ENCODE data around the gene KRTAP15-1.

KRTAP15-1 gene

DNA sequence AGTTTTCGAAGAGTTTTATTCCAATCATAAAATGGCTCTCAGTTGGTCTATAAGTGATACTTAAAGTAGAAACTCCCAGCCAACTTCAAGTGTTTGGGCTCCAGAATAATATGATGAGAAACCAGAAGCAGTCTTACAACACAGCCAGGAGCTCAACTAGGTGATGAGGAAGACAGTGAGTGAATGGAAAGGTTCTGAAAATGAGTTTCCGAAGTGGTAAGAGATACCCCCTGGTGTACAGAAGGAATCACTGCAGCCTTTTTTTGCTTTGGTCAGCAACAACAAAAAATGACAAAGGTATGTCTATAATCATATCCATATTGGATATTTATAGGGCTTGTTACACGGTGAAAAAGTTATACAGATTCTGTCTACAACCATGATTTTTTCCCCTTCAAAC lies 23.6 kb downstream of the KRTAP15-1 start:
- DNase-seq (ENCODE audit: low read depth in 1 of 2, low spot score in 1 of 2) = no peak
- TF ChIP-seq, protein P1, sequence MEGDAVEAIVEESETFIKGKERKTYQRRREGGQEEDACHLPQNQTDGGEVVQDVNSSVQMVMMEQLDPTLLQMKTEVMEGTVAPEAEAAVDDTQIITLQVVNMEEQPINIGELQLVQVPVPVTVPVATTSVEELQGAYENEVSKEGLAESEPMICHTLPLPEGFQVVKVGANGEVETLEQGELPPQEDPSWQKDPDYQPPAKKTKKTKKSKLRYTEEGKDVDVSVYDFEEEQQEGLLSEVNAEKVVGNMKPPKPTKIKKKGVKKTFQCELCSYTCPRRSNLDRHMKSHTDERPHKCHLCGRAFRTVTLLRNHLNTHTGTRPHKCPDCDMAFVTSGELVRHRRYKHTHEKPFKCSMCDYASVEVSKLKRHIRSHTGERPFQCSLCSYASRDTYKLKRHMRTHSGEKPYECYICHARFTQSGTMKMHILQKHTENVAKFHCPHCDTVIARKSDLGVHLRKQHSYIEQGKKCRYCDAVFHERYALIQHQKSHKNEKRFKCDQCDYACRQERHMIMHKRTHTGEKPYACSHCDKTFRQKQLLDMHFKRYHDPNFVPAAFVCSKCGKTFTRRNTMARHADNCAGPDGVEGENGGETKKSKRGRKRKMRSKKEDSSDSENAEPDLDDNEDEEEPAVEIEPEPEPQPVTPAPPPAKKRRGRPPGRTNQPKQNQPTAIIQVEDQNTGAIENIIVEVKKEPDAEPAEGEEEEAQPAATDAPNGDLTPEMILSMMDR (IDR thresholded peaks at IDR 0.05; ENCODE audit: insufficient read depth, low read length) = peak; percentile 10
- TF ChIP-seq, protein P2, sequence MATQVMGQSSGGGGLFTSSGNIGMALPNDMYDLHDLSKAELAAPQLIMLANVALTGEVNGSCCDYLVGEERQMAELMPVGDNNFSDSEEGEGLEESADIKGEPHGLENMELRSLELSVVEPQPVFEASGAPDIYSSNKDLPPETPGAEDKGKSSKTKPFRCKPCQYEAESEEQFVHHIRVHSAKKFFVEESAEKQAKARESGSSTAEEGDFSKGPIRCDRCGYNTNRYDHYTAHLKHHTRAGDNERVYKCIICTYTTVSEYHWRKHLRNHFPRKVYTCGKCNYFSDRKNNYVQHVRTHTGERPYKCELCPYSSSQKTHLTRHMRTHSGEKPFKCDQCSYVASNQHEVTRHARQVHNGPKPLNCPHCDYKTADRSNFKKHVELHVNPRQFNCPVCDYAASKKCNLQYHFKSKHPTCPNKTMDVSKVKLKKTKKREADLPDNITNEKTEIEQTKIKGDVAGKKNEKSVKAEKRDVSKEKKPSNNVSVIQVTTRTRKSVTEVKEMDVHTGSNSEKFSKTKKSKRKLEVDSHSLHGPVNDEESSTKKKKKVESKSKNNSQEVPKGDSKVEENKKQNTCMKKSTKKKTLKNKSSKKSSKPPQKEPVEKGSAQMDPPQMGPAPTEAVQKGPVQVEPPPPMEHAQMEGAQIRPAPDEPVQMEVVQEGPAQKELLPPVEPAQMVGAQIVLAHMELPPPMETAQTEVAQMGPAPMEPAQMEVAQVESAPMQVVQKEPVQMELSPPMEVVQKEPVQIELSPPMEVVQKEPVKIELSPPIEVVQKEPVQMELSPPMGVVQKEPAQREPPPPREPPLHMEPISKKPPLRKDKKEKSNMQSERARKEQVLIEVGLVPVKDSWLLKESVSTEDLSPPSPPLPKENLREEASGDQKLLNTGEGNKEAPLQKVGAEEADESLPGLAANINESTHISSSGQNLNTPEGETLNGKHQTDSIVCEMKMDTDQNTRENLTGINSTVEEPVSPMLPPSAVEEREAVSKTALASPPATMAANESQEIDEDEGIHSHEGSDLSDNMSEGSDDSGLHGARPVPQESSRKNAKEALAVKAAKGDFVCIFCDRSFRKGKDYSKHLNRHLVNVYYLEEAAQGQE (IDR thresholded peaks at IDR 0.05; ENCODE audit: insufficient replicate concordance, low read depth) = no peak
- no peaks in the 10 kb centered on the region for H3K27me3 ChIP-seq (ENCODE audit: insufficient read depth, poor library complexity, severe bottlenecking)
- no peak overlapping the region for H3K4me3 ChIP-seq (replicated peaks; ENCODE audit: insufficient read depth, low read length)
- no peak overlapping the region for H3K27ac ChIP-seq (replicated peaks)

DNA sequence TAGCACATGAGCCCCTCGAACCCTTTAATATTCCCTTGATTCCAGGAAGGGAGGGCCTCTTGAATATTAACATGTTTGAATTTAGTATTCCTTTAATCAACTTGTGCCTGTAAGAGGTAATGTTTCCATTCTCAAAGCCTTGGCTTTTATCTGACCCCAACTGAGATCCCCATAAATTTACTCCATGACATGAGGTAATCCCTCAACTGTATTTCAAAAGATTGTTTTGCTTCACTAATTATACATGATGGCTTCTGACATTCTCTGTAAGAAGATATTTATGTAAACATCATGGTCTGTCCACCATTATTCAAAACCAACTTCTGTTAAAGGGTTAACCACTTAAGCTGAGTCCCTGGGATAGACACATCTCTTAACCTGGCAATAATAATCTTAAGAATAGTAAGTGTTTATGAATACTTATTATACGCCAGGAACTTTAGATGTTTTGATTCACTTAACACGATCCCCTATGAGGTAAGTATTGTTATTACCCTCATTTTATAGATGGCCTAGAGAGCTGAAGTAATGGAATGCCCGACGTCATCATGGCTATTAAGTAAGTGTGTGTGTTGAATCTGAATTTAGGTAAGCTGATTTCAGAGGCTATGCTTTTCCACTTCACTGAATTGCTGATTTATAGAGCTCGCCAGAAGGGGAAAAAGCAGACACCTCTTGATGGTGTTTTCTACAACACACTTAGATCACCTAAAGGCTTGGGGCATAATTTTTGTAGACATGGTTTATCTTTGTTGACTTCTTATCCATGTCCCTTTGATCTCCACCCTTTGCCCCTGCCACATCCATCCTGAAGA lies 29.0 kb downstream of the KRTAP15-1 start:
- no peak for DNase-seq (ENCODE audit: low read depth in 1 of 2, low spot score in 1 of 2)
- Histone ChIP-seq H3K4me3 (replicated peaks; ENCODE audit: insufficient read depth, low read length) (no peak overlapping the region), H3K27ac (replicated peaks) (no peak overlapping the region), H3K27me3 (ENCODE audit: insufficient read depth, poor library complexity, severe bottlenecking) (no peaks in the 10 kb centered on the region)
- TF ChIP-seq GABPA (IDR thresholded peaks at IDR 0.05; ENCODE audit: low read depth) (no peak), POLR2AphosphoS5 (IDR thresholded peaks at IDR 0.05; ENCODE audit: low read depth) (no peak), SPI1 (IDR thresholded peaks at IDR 0.05; ENCODE audit: borderline replicate concordance, low read depth) (no peak)
- TF ChIP-seq, protein P1 (IDR thresholded peaks at IDR 0.05; ENCODE audit: insufficient read depth, low read length) = no peak
- TF ChIP-seq, protein P2 (IDR thresholded peaks at IDR 0.05; ENCODE audit: insufficient replicate concordance, low read depth) = no peak

DNA sequence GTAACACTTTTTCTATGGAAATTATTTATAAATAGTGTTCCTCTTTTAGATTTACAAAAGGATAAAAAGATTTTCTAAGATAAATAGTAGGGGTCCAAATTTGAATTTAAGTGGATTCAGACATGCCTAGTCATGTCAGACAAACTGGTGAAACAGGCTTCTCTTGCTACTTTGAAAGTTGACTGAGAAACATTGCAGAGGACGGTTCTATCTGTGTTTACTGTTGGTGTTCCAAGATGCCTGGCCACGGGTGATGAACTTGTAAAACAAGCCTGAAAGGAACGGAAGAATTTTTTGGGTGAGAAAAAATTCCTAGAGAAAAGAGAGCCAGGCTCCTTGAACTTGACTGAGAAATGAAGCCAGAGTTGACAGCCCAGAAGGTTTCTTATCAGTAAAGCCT lies 37.9 kb downstream of the KRTAP15-1 start:
- no peak overlapping the region for H3K4me3 ChIP-seq (replicated peaks; ENCODE audit: insufficient read depth, low read length)
- no peak for TF ChIP-seq POLR2AphosphoS5 (IDR thresholded peaks at IDR 0.05; ENCODE audit: low read depth)
- TF ChIP-seq, protein P1 (IDR thresholded peaks at IDR 0.05; ENCODE audit: insufficient read depth, low read length) = no peak
- TF ChIP-seq, protein P2 (IDR thresholded peaks at IDR 0.05; ENCODE audit: insufficient replicate concordance, low read depth) = no peak
- H3K27me3 ChIP-seq (ENCODE audit: insufficient read depth, poor library complexity, severe bottlenecking) = no peaks in the 10 kb centered on the region
- H3K27ac ChIP-seq (replicated peaks) = no peak overlapping the region
- DNase-seq (ENCODE audit: low read depth in 1 of 2, low spot score in 1 of 2) = no peak

All from HL-60 (cell line).